ENCODE results near the gene ART4. TPM values are rescaled to one million over a fixed set of nuclear protein-coding genes. Genes with fewer than 3 reads are reported as not detected.

The ART4 gene
- total RNA-seq, 1 experiment from 2014 or later = not detected

- Histone ChIP-seq H3K4me2 (ENCODE audit: low read length) (no peak overlapping the region), H3K9me3 (ENCODE audit: control insufficient read depth in 1 of 2, insufficient read depth in 1 of 2, low read depth in 1 of 2, low read length in 2 of 2) (no peaks in the 10 kb centered on the region), H3K4me1 (ENCODE audit: control insufficient read depth in 1 of 2, insufficient read depth in 2 of 2, low read length in 2 of 2) (no peaks in the 10 kb centered on the region), H3K4me3 (replicated peaks in 1 of 2; ENCODE audit: low read depth in 1 of 2, low read length in 2 of 2) (no peak overlapping the region), H3K79me2 (ENCODE audit: insufficient read depth, low read length) (peaks cover 70% of the 10 kb centered on the region), H3K27me3 (ENCODE audit: insufficient read depth, low read length) (no peaks in the 10 kb centered on the region), H3K9me2 (ENCODE audit: insufficient read depth) (no peaks in the 10 kb centered on the region), H4K20me1 (ENCODE audit: insufficient read depth) (no peaks in the 10 kb centered on the region), H3K36me3 (ENCODE audit: control insufficient read depth in 1 of 2, insufficient read depth in 2 of 2, low read length in 2 of 2) (peaks cover 62% of the 10 kb centered on the region in 2 experiments), H3K27ac (ENCODE audit: low read depth, low read length) (no peak overlapping the region), H3K9ac (ENCODE audit: low read length) (no peak overlapping the region), H2AFZ (ENCODE audit: low read depth, low read length, poor library complexity, severe bottlenecking) (no peak overlapping the region)
- ChIA-PET CTCF (no interaction called here), POLR2A (no interaction called here), RAD21 (ENCODE audit: low non-redundant PET in 1 of 2, low total read pairs in 2 of 2, uncharacterized antibody in 2 of 2, unreplicated experiment in 2 of 2) (no interaction called here)
- BruUV-seq (replicated peaks) = no TSS peak
- DNase-seq (ENCODE audit: low read depth, low spot score) (no peak), ATAC-seq (no peak)
- intact Hi-C loops (cut with micrococcal nuclease) = no loop called here
- TF ChIP-seq EGR1 (IDR thresholded peaks at IDR 0.05; ENCODE audit: low read depth) (no peak), CTCF (IDR thresholded peaks at IDR 0.05 in 2 of 3, conservative IDR thresholded peaks at IDR 0.05 in 1 of 3; ENCODE audit: borderline replicate concordance in 1 of 3, insufficient read depth in 1 of 3, low read depth in 2 of 3, low read length in 2 of 3) (no peak), EZH2 (IDR thresholded peaks at IDR 0.05) (no peak), CBX3 (IDR thresholded peaks at IDR 0.05; ENCODE audit: low read depth) (no peak), FOSL1 (IDR thresholded peaks at IDR 0.05; ENCODE audit: low read depth) (no peak), JUND (IDR thresholded peaks at IDR 0.05) (no peak), ELF1 (IDR thresholded peaks at IDR 0.05; ENCODE audit: borderline replicate concordance, low read depth) (no peak), ZFX (IDR thresholded peaks at IDR 0.05) (no peak), RAD21 (IDR thresholded peaks at IDR 0.05; ENCODE audit: low read depth) (no peak), REST (IDR thresholded peaks at IDR 0.05; ENCODE audit: low read depth) (no peak), SP1 (IDR thresholded peaks at IDR 0.05; ENCODE audit: low read depth) (no peak), ZNF274 (IDR thresholded peaks at IDR 0.05; ENCODE audit: low read depth, low read length) (no peak)
Measured at GRCh38 chr12:14795028-14795448, 48.3 kb downstream of the ART4 start.
